ENCODE results near the gene ABHD2. TPM values are rescaled to one million over a fixed set of nuclear protein-coding genes. Genes with fewer than 3 reads are reported as not detected.
"Not testable (repeated sequence)": the region's sequence is repeated elsewhere in the genome, so short reads cannot be mapped to it uniquely, and the experiment has no call there.

ABHD2 gene
- total and polyA plus RNA-seq, 5 donors from 2014 or later: 18.7 to 67.8 (median 21.3) TPM

DNA sequence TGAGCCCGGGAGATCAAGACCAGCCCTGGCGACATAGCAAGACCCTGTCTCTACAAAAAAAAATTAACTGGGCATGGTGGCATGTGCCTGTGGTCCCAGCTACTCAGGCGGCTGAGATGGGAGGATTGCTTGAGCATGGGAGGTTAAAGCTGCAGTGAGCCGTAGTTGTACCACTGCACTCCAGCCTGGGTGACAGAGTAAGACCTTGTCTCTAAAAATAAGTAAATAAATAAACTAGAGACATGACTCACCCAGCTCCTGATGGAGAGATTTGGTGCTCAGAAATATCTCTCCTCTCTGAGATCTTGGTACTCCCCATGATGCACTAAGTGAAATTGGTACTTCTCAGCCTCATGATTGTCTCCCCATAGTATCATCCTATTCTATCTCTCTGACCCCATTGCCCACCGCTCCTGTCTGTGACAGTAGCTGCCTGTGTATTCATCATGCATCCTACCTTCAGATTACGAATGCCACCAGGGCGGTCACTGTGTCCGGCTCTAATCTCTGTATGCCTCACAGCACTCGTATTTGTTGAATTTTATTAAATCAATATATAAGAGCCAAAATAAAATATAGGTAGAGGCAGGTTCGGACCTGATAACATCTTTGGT is 50.9 kb downstream of the ABHD2 start:
- Histone ChIP-seq H3K36me3 (ENCODE audit: control insufficient read depth, insufficient read depth, low read length) (peaks cover 14% of the 10 kb centered on the region), H3K4me3 (ENCODE audit: low read depth, low read length) (no peak overlapping the region), H3K4me1 (ENCODE audit: control insufficient read depth, insufficient read depth, low read length, poor library complexity, severe bottlenecking) (no peaks in the 10 kb centered on the region), H3K27ac (ENCODE audit: insufficient read depth, low read length, poor library complexity, severe bottlenecking) (no peak overlapping the region), H3K27me3 (ENCODE audit: control insufficient read depth, insufficient read depth, low read length) (no peaks in the 10 kb centered on the region), H3K9me3 (ENCODE audit: control insufficient read depth in 2 of 2, low read length in 2 of 2) (no peaks in the 10 kb centered on the region)
- Mint-ChIP-seq H3K27me3 (no peaks in the 10 kb centered on the region), H3K4me1 (peaks cover 12 to 35% (median 23%) of the 10 kb centered on the region in 4 donors), H3K27ac (no peak overlapping the region), H3K36me3 (peaks cover 27% of the 10 kb centered on the region), H3K4me3 (no peak overlapping the region), H3K9me3 (no peaks in the 10 kb centered on the region)
- DNase-seq: no peak
- no peak for ATAC-seq (ENCODE audit: low read depth in 2 of 2)

DNA sequence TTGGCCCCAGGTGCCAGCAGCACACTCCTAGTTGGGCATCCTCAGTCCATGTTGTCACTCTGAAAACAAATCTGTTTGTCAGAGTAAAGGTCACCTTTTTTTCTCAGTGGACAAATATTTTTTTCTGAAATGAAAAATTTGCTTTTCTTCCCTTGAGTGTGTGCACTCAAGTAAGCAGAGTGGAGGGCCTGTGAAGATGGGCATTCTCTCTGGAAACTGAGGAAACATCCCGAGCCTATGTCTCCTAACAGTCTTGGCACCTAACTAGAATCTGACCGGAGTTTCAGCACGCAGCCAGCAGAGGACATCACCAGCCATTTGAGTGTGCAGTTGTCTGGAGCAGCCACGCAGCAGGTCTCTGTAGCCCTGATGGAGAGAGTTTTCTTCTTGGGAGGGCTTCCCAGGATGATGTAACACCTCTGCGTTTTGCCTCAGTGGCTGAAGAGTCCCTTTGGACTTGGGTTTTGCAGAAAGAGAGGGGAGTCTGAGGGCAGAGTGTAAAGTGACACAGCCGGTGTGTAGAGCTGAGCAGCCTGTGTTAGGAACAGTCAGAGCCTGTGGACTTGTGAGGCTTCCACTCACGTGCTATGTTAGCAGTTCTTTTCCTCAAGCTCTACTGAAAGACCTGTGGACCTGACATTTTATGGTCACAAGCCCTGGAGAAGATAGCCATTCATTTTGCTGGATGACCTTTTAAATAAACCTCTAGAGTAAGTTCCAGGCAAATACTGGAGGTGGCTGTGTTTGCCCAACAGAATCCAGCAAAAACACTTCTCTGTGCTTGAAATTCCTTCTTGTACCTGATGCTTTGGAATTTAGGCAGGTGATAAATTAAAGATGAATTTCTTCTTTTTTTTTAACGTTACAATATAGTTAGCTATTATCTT is 51.6 kb downstream of the ABHD2 start:
- peak overlapping the region in 1 of 3 donors; percentile 65 for H3K27ac Mint-ChIP-seq
- no peaks in the 10 kb centered on the region for H3K9me3 Mint-ChIP-seq
- Histone ChIP-seq H3K4me1 (ENCODE audit: control insufficient read depth, insufficient read depth, low read length, poor library complexity, severe bottlenecking) (no peaks in the 10 kb centered on the region), H3K27me3 (ENCODE audit: control insufficient read depth, insufficient read depth, low read length) (no peaks in the 10 kb centered on the region), H3K27ac (ENCODE audit: insufficient read depth, low read length, poor library complexity, severe bottlenecking) (no peak overlapping the region), H3K4me3 (ENCODE audit: low read depth, low read length) (no peak overlapping the region), H3K9me3 (ENCODE audit: control insufficient read depth in 2 of 2, low read length in 2 of 2) (no peaks in the 10 kb centered on the region), H3K36me3 (ENCODE audit: control insufficient read depth, insufficient read depth, low read length) (peaks cover 14% of the 10 kb centered on the region)
- peaks cover 12 to 37% (median 23%) of the 10 kb centered on the region in 4 donors for H3K4me1 Mint-ChIP-seq
- H3K27me3 Mint-ChIP-seq: no peaks in the 10 kb centered on the region
- DNase-seq (no peak), ATAC-seq (ENCODE audit: low read depth in 2 of 2) (no peak)
- no peak overlapping the region for H3K4me3 Mint-ChIP-seq
- H3K36me3 Mint-ChIP-seq: peaks cover 32% of the 10 kb centered on the region

DNA sequence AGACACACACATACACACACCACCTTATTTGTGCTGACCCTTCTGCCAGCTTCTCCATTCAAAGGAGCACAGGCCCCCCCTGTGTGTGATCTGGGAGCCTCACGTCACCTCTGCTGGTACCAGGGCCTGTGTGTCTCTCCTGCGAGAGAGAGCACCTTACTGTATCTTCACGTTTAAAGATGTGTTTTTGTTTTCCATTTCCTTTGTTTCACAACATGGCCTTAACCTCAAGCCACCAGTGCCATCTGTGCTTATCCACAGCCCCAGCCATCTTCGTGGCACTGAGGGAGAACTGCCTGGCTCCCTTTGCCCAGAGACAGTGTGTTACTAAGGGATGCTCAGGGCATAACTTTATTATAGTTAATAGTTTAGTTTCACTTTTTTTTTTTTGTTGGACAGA is 52.3 kb downstream of the ABHD2 start:
- H3K4me1 ChIP-seq (ENCODE audit: control insufficient read depth, insufficient read depth, low read length, poor library complexity, severe bottlenecking): no peaks in the 10 kb centered on the region
- peaks cover 28% of the 10 kb centered on the region for H3K36me3 Mint-ChIP-seq
- no peaks in the 10 kb centered on the region for H3K27me3 ChIP-seq (ENCODE audit: control insufficient read depth, insufficient read depth, low read length)

DNA sequence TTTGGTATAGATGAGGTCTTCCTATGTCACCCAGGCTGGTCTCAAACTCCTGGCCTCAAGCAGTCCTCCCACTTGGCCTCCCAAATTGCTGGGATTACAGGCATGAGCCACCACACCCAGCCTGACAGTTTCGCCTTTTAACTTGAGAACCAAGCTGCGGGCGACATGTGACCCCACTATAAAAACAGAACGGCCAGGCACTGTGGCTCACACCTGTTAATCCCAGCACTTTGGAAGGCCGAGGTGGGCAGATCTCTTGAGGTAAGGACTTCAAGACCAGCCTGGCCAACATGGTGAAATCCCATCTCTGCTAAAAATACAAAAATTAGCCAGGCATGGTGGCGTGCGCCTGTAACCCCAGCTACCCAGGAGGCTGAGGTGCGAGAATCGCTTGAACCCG is 52.9 kb downstream of the ABHD2 start:
- not testable (repeated sequence) for ATAC-seq (ENCODE audit: low read depth in 2 of 2); H3K4me1 ChIP-seq (ENCODE audit: control insufficient read depth, insufficient read depth, low read length, poor library complexity, severe bottlenecking); H3K27me3 Mint-ChIP-seq; H3K9me3 ChIP-seq (ENCODE audit: control insufficient read depth in 2 of 2, low read length in 2 of 2); H3K27me3 ChIP-seq (ENCODE audit: control insufficient read depth, insufficient read depth, low read length); DNase-seq; H3K27ac ChIP-seq (ENCODE audit: insufficient read depth, low read length, poor library complexity, severe bottlenecking); H3K4me3 ChIP-seq (ENCODE audit: low read depth, low read length); H3K4me3 Mint-ChIP-seq; H3K9me3 Mint-ChIP-seq; H3K27ac Mint-ChIP-seq
- Mint-ChIP-seq H3K36me3 (peaks cover 26% of the 10 kb centered on the region), H3K4me1 (peaks cover 9 to 33% (median 21%) of the 10 kb centered on the region in 4 donors)
- H3K36me3 ChIP-seq (ENCODE audit: control insufficient read depth, insufficient read depth, low read length): peaks cover 14% of the 10 kb centered on the region

More for the DNA sequence above, 52.3 kb downstream of the ABHD2 start:
- H3K9me3 Mint-ChIP-seq: no peaks in the 10 kb centered on the region
- Histone ChIP-seq H3K36me3 (ENCODE audit: control insufficient read depth, insufficient read depth, low read length) (peaks cover 14% of the 10 kb centered on the region), H3K9me3 (ENCODE audit: control insufficient read depth in 2 of 2, low read length in 2 of 2) (no peaks in the 10 kb centered on the region), H3K4me3 (ENCODE audit: low read depth, low read length) (no peak overlapping the region), H3K27ac (ENCODE audit: insufficient read depth, low read length, poor library complexity, severe bottlenecking) (no peak overlapping the region)
- no peak overlapping the region for H3K27ac Mint-ChIP-seq
- peaks cover 10 to 34% (median 21%) of the 10 kb centered on the region in 4 donors for H3K4me1 Mint-ChIP-seq
- ATAC-seq (ENCODE audit: low read depth in 2 of 2) (no peak), DNase-seq (no peak)
- no peak overlapping the region for H3K4me3 Mint-ChIP-seq
- no peaks in the 10 kb centered on the region for H3K27me3 Mint-ChIP-seq

DNA sequence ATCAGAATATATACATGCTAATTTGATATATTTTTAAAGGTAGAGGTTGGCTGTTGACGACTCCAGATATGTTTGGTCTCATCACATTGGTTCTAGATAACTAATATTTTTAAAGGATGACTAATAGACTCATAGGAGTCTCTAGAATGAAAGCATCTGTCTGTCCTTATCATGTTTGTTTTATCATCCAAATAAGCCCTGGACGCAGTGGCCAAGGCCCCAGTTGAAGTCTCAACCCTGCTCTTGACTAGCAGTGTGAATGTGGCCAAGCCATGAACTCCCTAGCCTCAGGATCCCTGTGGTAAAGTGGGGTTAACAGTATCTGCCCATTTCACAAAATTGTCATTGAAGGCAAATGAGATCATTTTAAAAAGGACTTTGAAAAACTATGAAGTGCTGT is 53.6 kb downstream of the ABHD2 start:
- no peaks in the 10 kb centered on the region for H3K9me3 ChIP-seq (ENCODE audit: control insufficient read depth in 2 of 2, low read length in 2 of 2)
- no peak for DNase-seq
- H3K4me1 ChIP-seq (ENCODE audit: control insufficient read depth, insufficient read depth, low read length, poor library complexity, severe bottlenecking): no peaks in the 10 kb centered on the region
- ATAC-seq (ENCODE audit: low read depth in 2 of 2): no peak
- Mint-ChIP-seq H3K4me3 (no peak overlapping the region), H3K4me1 (peaks cover 9 to 26% (median 18%) of the 10 kb centered on the region in 4 donors), H3K9me3 (no peaks in the 10 kb centered on the region), H3K36me3 (peaks cover 20% of the 10 kb centered on the region), H3K27me3 (no peaks in the 10 kb centered on the region), H3K27ac (no peak overlapping the region)
- H3K27me3 ChIP-seq (ENCODE audit: control insufficient read depth, insufficient read depth, low read length): no peaks in the 10 kb centered on the region
- H3K4me3 ChIP-seq (ENCODE audit: low read depth, low read length): no peak overlapping the region
- no peak overlapping the region for H3K27ac ChIP-seq (ENCODE audit: insufficient read depth, low read length, poor library complexity, severe bottlenecking)
- peaks cover 14% of the 10 kb centered on the region for H3K36me3 ChIP-seq (ENCODE audit: control insufficient read depth, insufficient read depth, low read length)

DNA sequence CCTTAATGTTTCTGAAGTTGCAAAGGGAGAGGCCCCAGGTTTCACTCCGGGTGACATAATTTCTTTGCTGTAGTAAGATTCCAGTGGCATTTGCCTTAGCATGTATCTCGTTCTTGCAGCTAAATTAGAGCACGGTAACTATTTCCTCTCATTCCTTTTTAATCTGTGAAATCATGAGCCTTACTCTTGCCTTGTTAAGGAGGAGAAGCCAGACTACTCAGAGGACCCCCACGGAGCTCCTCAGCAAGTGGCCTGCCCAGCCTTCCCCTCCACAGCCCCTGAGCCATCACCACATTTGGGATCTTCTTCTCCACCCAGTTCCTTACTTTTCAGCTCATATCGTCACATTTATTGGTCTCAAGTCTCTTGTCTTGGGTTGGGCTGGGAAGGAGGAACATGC is 54.2 kb downstream of the ABHD2 start:
- DNase-seq: no peak
- Histone ChIP-seq H3K36me3 (ENCODE audit: control insufficient read depth, insufficient read depth, low read length) (peaks cover 12% of the 10 kb centered on the region), H3K4me1 (ENCODE audit: control insufficient read depth, insufficient read depth, low read length, poor library complexity, severe bottlenecking) (no peaks in the 10 kb centered on the region), H3K27ac (ENCODE audit: insufficient read depth, low read length, poor library complexity, severe bottlenecking) (no peak overlapping the region), H3K27me3 (ENCODE audit: control insufficient read depth, insufficient read depth, low read length) (no peaks in the 10 kb centered on the region), H3K4me3 (ENCODE audit: low read depth, low read length) (no peak overlapping the region), H3K9me3 (ENCODE audit: control insufficient read depth in 2 of 2, low read length in 2 of 2) (no peaks in the 10 kb centered on the region)
- H3K9me3 Mint-ChIP-seq: no peaks in the 10 kb centered on the region
- peaks cover 15% of the 10 kb centered on the region for H3K36me3 Mint-ChIP-seq
- no peaks in the 10 kb centered on the region for H3K27me3 Mint-ChIP-seq
- H3K27ac Mint-ChIP-seq: peak overlapping the region in 1 of 3 donors; percentile 20
- H3K4me3 Mint-ChIP-seq: no peak overlapping the region
- no peak for ATAC-seq (ENCODE audit: low read depth in 2 of 2)
- peaks cover 9 to 21% (median 16%) of the 10 kb centered on the region in 4 donors for H3K4me1 Mint-ChIP-seq

DNA sequence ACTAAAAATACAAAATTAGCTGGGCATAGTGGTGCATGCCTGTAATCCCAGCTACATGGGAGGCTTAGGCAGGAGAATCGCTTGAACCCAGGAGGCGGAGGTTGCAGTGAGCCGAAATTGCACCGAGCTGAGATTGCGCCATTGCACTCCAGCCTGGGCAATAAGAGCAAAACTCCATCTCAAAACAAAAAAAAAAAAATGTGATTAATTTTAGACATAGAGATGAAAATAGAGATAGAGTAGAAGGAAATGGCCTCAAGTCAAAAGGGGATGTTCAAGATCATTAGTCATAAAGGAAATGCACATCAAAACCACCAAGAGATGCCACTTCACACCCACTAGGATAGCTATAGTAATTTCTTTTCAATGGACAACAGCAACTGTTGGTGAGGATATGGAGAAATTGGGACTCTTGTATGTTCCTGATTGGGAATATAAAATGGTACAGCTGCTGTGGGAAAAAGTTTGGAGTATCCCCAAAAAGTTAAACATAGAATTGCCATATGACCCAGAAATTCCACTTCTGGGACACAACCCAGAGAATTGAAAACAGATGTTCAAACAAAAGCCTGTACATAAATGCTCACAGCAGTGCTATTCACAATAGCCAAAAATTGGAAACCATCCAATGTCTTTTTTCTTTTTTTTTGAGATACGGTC is 55.4 kb downstream of the ABHD2 start:
- Mint-ChIP-seq H3K4me3 (no peak overlapping the region), H3K36me3 (peaks cover 11% of the 10 kb centered on the region), H3K27ac (peak overlapping the region in 1 of 3 donors; percentile 67), H3K27me3 (no peaks in the 10 kb centered on the region), H3K4me1 (peaks cover 4 to 20% (median 16%) of the 10 kb centered on the region in 4 donors), H3K9me3 (no peaks in the 10 kb centered on the region)
- H3K9me3 ChIP-seq (ENCODE audit: control insufficient read depth in 2 of 2, low read length in 2 of 2): no peaks in the 10 kb centered on the region
- no peaks in the 10 kb centered on the region for H3K27me3 ChIP-seq (ENCODE audit: control insufficient read depth, insufficient read depth, low read length)
- H3K4me1 ChIP-seq (ENCODE audit: control insufficient read depth, insufficient read depth, low read length, poor library complexity, severe bottlenecking): no peaks in the 10 kb centered on the region
- H3K27ac ChIP-seq (ENCODE audit: insufficient read depth, low read length, poor library complexity, severe bottlenecking): no peak overlapping the region
- DNase-seq: peak in 1 of 3 donors; percentile 46
- ATAC-seq (ENCODE audit: low read depth in 2 of 2): peak; percentile 56 to 57
- no peak overlapping the region for H3K4me3 ChIP-seq (ENCODE audit: low read depth, low read length)
- peaks cover 11% of the 10 kb centered on the region for H3K36me3 ChIP-seq (ENCODE audit: control insufficient read depth, insufficient read depth, low read length)

Data from CD4-positive, CD25-positive, alpha-beta regulatory T cell (primary cell).